Cardiac muscle cell (in vitro differentiated cells and primary cell): ENCODE results near the gene MET. TPM values are rescaled to one million over a fixed set of nuclear protein-coding genes. Genes with fewer than 3 reads are reported as not detected.
"Not testable (repeated sequence)": the region's sequence is repeated elsewhere in the genome, so short reads cannot be mapped to it uniquely, and the experiment has no call there.

Experiments used
- DNase-seq, 2 donors: peaks; one replicate each; pipeline versions ENCODE4 v3.0.0 to v3.0.0-alpha.2; 2010 to 2017; ENCODE audit warnings: low read depth in 1 of 2, low spot score in 1 of 2
- H3K27ac ChIP-seq: fragments of 200-600 bp; sonication (generic); 2 replicates; pipeline ENCODE4 v1.5.1; 2016
- H3K27me3 ChIP-seq: fragments of 200-600 bp; sonication (generic); 2 replicates; pipeline ENCODE4 v1.6.0; 2016; ENCODE audit warnings: control low read depth
- H3K36me3 ChIP-seq: fragments of 200-600 bp; sonication (generic); 2 replicates; pipeline ENCODE4 v1.5.1; 2016; ENCODE audit warnings: control low read depth
- H3K4me1 ChIP-seq: fragments of 200-600 bp; sonication (generic); 2 replicates; pipeline ENCODE4 v1.8.1; 2017; ENCODE audit warnings: low read depth, mild to moderate bottlenecking, mixed run types
- H3K4me3 ChIP-seq: fragments of 200-600 bp; sonication (generic); 2 replicates; pipeline ENCODE4 v1.5.1; 2016; ENCODE audit warnings: mild to moderate bottlenecking
- H3K9me3 ChIP-seq: fragments of 200-600 bp; sonication (generic); 2 replicates; pipeline ENCODE4 v1.5.1; 2017; ENCODE audit warnings: low read depth, mild to moderate bottlenecking, control low read depth
- CTCF ChIP-seq: IDR thresholded peaks from 2 replicates; pipeline ENCODE4 v1.5.1; 2012; ENCODE audit warnings: low read depth, mild to moderate bottlenecking, low read length
- polyA plus RNA-seq: library from polyadenylated mRNA; unstranded; fragments of >200 nt; fragmentation: Nextera tagmentation; extraction: Ambion mirVana; gene quantifications from 2 replicates; pipeline ENCODE4 v1.2.1, GENCODE V29; 2016
- total RNA-seq: library from RNA; depleted of rRNA; stranded (reverse); fragments of >200 nt; gene quantifications from 2 replicates; pipeline ENCODE4 v1.2.3, GENCODE V29; 2016

The MET gene
- total and polyA plus RNA-seq, 2 experiments from 2014 or later = 1.8 to 1.9 TPM

- no peak for DNase-seq
- no peak overlapping the region for H3K4me3 ChIP-seq
- no peaks in the 10 kb centered on the region for H3K36me3 ChIP-seq
- H3K27me3 ChIP-seq = no peaks in the 10 kb centered on the region
- H3K27ac ChIP-seq = no peak overlapping the region
- no peak for TF ChIP-seq CTCF
- no peaks in the 10 kb centered on the region for H3K9me3 ChIP-seq
- no peaks in the 10 kb centered on the region for H3K4me1 ChIP-seq
Measured at GRCh38 chr7:116752305-116753074, 80.5 kb downstream of the MET start.

DNA sequence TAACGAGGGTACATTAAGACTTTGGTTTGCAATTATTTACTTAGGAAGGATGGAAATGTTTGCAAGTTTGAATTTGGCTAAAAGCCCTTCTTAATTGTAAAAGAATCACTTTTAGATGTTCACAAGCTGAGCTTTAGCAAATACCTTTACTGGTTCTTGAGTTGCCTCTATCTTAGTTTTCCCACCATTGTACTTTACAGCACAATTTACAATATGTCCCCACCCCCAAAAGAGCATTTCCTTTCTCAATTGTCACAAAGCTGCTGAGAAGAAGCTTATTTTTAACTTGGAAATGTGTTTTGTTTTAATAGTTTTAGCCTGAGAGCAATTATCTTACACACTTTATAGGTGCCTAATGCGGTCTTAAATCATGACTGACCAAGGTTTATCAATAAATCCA, 81.1 kb downstream of the MET start:
- no peak overlapping the region for H3K4me3 ChIP-seq
- TF ChIP-seq CTCF = no peak
- no peaks in the 10 kb centered on the region for H3K4me1 ChIP-seq
- H3K9me3 ChIP-seq = no peaks in the 10 kb centered on the region
- H3K27me3 ChIP-seq = no peaks in the 10 kb centered on the region
- H3K27ac ChIP-seq = no peak overlapping the region
- no peaks in the 10 kb centered on the region for H3K36me3 ChIP-seq
- no peak for DNase-seq

DNA sequence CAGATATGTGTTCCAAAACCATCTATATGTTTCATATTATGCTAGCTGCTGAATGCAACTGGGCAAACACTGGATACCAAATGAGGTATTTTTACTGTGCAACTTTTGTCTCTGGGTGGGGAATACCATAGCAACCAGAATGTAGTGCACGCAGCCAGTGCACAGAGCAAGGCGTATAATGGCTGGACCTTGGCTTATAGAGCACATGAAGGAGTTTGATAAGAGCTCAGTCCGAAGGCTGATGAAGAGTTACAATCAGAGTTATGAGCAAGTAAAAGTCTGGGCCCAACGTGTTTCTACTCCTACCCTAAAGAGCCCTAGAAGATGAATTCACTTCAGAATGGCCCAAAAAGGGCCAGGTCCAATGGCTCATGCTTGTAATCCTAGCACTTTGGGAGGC, 82.2 kb downstream of the MET start:
- Histone ChIP-seq H3K4me3 (no peak overlapping the region), H3K9me3 (no peaks in the 10 kb centered on the region), H3K27ac (no peak overlapping the region), H3K4me1 (no peaks in the 10 kb centered on the region), H3K27me3 (no peaks in the 10 kb centered on the region), H3K36me3 (no peaks in the 10 kb centered on the region)
- TF ChIP-seq CTCF = no peak
- DNase-seq = no peak

GRCh38 chr7:116757283-116757682, 85.3 kb downstream of the MET start:
- Histone ChIP-seq H3K27me3 (no peaks in the 10 kb centered on the region), H3K9me3 (no peaks in the 10 kb centered on the region), H3K4me3 (no peak overlapping the region), H3K27ac (no peak overlapping the region), H3K4me1 (no peaks in the 10 kb centered on the region), H3K36me3 (no peaks in the 10 kb centered on the region)
- no peak for TF ChIP-seq CTCF
- no peak for DNase-seq

GRCh38 chr7:116759642-116760041, 87.6 kb downstream of the MET start:
- H3K9me3 ChIP-seq, H3K4me1 ChIP-seq, H3K4me3 ChIP-seq, DNase-seq, H3K36me3 ChIP-seq, H3K27ac ChIP-seq, H3K27me3 ChIP-seq: not testable (repeated sequence)

DNA sequence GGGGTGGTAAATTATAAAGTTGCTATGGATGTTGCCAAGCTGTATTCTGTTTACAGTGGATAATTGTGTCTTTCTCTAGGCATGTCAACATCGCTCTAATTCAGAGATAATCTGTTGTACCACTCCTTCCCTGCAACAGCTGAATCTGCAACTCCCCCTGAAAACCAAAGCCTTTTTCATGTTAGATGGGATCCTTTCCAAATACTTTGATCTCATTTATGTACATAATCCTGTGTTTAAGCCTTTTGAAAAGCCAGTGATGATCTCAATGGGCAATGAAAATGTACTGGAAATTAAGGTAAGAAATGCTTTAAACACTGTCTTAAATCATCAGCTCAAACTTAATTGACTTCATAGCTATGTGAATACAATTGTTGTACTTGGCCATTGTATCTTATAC, 91.0 kb downstream of the MET start:
- TF ChIP-seq CTCF = no peak
- DNase-seq = no peak
- Histone ChIP-seq H3K27me3 (no peaks in the 10 kb centered on the region), H3K36me3 (no peaks in the 10 kb centered on the region), H3K4me3 (no peak overlapping the region), H3K9me3 (no peaks in the 10 kb centered on the region), H3K27ac (no peak overlapping the region), H3K4me1 (no peaks in the 10 kb centered on the region)
